GM18499 (cell line): ENCODE measurements around the gene SLITRK3.
"Not testable (repeated sequence)": the region's sequence is repeated elsewhere in the genome, so short reads cannot be mapped to it uniquely, and the experiment has no call there.

Experiments used
- ATAC-seq: cut with Tn5 transposase; IDR thresholded peaks from one replicate; pipeline ENCODE4 v1.9.1; 2021; ENCODE audit warnings: moderate number of reproducible peaks; ENCODE audit not compliant: insufficient read depth, unreplicated experiment

The SLITRK3 gene

GRCh38 chr3:165192610-165193192 lies 3.5 kb downstream of the SLITRK3 start:
- no peak for ATAC-seq

- no peak for ATAC-seq
These were observed 4.7 kb downstream of the SLITRK3 start for GRCh38 chr3:165191491-165191890.

- ATAC-seq, result no peak
These were observed 7.7 kb downstream of the SLITRK3 start for GRCh38 chr3:165188452-165188851.

GRCh38 chr3:165185707-165186327 lies 10.4 kb downstream of the SLITRK3 start:
- ATAC-seq, result peak; percentile 92

GRCh38 chr3:165181556-165181955 lies 14.6 kb downstream of the SLITRK3 start:
- no peak for ATAC-seq

GRCh38 chr3:165170236-165170635 lies 25.9 kb downstream of the SLITRK3 start:
- ATAC-seq, result no peak

GRCh38 chr3:165169368-165169767 lies 26.8 kb downstream of the SLITRK3 start:
- no peak for ATAC-seq

GRCh38 chr3:165162883-165163282 lies 33.3 kb downstream of the SLITRK3 start:
- no peak for ATAC-seq

GRCh38 chr3:165159760-165160421 lies 36.3 kb downstream of the SLITRK3 start:
- no peak for ATAC-seq

GRCh38 chr3:165158011-165158410 lies 38.2 kb downstream of the SLITRK3 start:
- ATAC-seq, result no peak

- ATAC-seq, result no peak
These were observed 39.3 kb downstream of the SLITRK3 start for GRCh38 chr3:165156757-165157420.

- no peak for ATAC-seq
These were observed 47.2 kb downstream of the SLITRK3 start for GRCh38 chr3:165148876-165149441.

- ATAC-seq, result no peak
These were observed 51.9 kb downstream of the SLITRK3 start for GRCh38 chr3:165144271-165144670.

GRCh38 chr3:165139918-165140317 lies 56.3 kb downstream of the SLITRK3 start:
- ATAC-seq, result not testable (repeated sequence)
